Measurements from ENCODE around the gene RNF157.
A peak's percentile ranks its signal among the peaks of the same experiment; 100 is the strongest.

RNF157 gene

GRCh38 chr17:76124582-76125390, 115.5 kb downstream of the RNF157 start:
- no peak for FAIRE-seq
- DNase-seq (ENCODE audit: insufficient read length, low spot score), result no peak
- no peak for TF ChIP-seq POLR2A (IDR thresholded peaks at IDR 0.05; ENCODE audit: low read depth, low read length)

GRCh38 chr17:76123749-76124581, 116.3 kb downstream of the RNF157 start:
- TF ChIP-seq POLR2A (IDR thresholded peaks at IDR 0.05; ENCODE audit: low read depth, low read length), result no peak
- FAIRE-seq (no peak), DNase-seq (ENCODE audit: insufficient read length, low spot score) (no peak)

- TF ChIP-seq POLR2A (IDR thresholded peaks at IDR 0.05; ENCODE audit: low read depth, low read length), result no peak
- FAIRE-seq, result no peak
- no peak for DNase-seq (ENCODE audit: insufficient read length, low spot score)
Observed at GRCh38 chr17:76123191-76123499, 117.1 kb downstream of the RNF157 start.

GRCh38 chr17:76122431-76123190, 117.7 kb downstream of the RNF157 start:
- no peak for FAIRE-seq
- no peak for DNase-seq (ENCODE audit: insufficient read length, low spot score)
- no peak for TF ChIP-seq POLR2A (IDR thresholded peaks at IDR 0.05; ENCODE audit: low read depth, low read length)

GRCh38 chr17:76121932-76122430, 118.3 kb downstream of the RNF157 start:
- DNase-seq (ENCODE audit: insufficient read length, low spot score) (no peak), FAIRE-seq (no peak)
- TF ChIP-seq POLR2A (IDR thresholded peaks at IDR 0.05; ENCODE audit: low read depth, low read length), result no peak

- DNase-seq (ENCODE audit: insufficient read length, low spot score), result no peak
- no peak for TF ChIP-seq POLR2A (IDR thresholded peaks at IDR 0.05; ENCODE audit: low read depth, low read length)
- no peak for FAIRE-seq
Observed at GRCh38 chr17:76120658-76121008, 119.7 kb downstream of the RNF157 start.

- DNase-seq (ENCODE audit: insufficient read length, low spot score) (peak; percentile 8), FAIRE-seq (no peak)
- TF ChIP-seq POLR2A (IDR thresholded peaks at IDR 0.05; ENCODE audit: low read depth, low read length), result no peak
Observed at GRCh38 chr17:76119409-76120371, 120.6 kb downstream of the RNF157 start.

- TF ChIP-seq POLR2A (IDR thresholded peaks at IDR 0.05; ENCODE audit: low read depth, low read length), result no peak
- FAIRE-seq, result no peak
- DNase-seq (ENCODE audit: insufficient read length, low spot score), result no peak
Observed at GRCh38 chr17:76115138-76115754, 125.0 kb downstream of the RNF157 start.

GRCh38 chr17:76111956-76112355, 128.3 kb downstream of the RNF157 start:
- no peak for TF ChIP-seq POLR2A (IDR thresholded peaks at IDR 0.05; ENCODE audit: low read depth, low read length)
- no peak for DNase-seq (ENCODE audit: insufficient read length, low spot score)
- FAIRE-seq, result no peak

GRCh38 chr17:76107509-76107908, 132.8 kb downstream of the RNF157 start:
- FAIRE-seq (no peak), DNase-seq (ENCODE audit: insufficient read length, low spot score) (no peak)
- TF ChIP-seq POLR2A (IDR thresholded peaks at IDR 0.05; ENCODE audit: low read depth, low read length), result no peak

GRCh38 chr17:76106703-76107102, 133.6 kb downstream of the RNF157 start:
- FAIRE-seq, result no peak
- no peak for DNase-seq (ENCODE audit: insufficient read length, low spot score)

GRCh38 chr17:76104896-76105231, 135.4 kb downstream of the RNF157 start:
- DNase-seq (ENCODE audit: insufficient read length, low spot score) (no peak), FAIRE-seq (no peak)
- TF ChIP-seq POLR2A (IDR thresholded peaks at IDR 0.05; ENCODE audit: low read depth, low read length), result no peak

More at GRCh38 chr17:76106703-76107102, 133.6 kb downstream of the RNF157 start:
- TF ChIP-seq POLR2A (IDR thresholded peaks at IDR 0.05; ENCODE audit: low read depth, low read length), result no peak

All from H54 (cell line).